Neural cell (in vitro differentiated cells): ENCODE results near the gene OBP2A. TPM values are rescaled to one million over a fixed set of nuclear protein-coding genes. Genes with fewer than 3 reads are reported as not detected.
"Not testable (repeated sequence)": the region's sequence is repeated elsewhere in the genome, so short reads cannot be mapped to it uniquely, and the experiment has no call there.

Experiments
- H2AFZ ChIP-seq: fragments of 200-600, 300-800 bp; sonication (generic), shearing (Covaris generic); 2 replicates; pipeline ENCODE4 v1.6.0; 2014; ENCODE audit warnings: low read depth, mild to moderate bottlenecking, antibody characterized with exemption, low read length, moderate library complexity
- H3F3A ChIP-seq: fragments of 200-600 bp; shearing (Covaris generic); 2 replicates; pipeline ENCODE4 v1.6.1; 2016; ENCODE audit warnings: mild to moderate bottlenecking, moderate library complexity, mixed read lengths, antibody characterized with exemption, low read length; ENCODE audit not compliant: insufficient read depth, poor library complexity, severe bottlenecking
- H3K27ac ChIP-seq: fragments of 200-600, 300-800 bp; sonication (generic), shearing (Covaris generic); 2 replicates; pipeline ENCODE4 v1.5.1; 2014; ENCODE audit warnings: mild to moderate bottlenecking, low read length, moderate library complexity
- H3K27me3 ChIP-seq: fragments of 300-800, 200-600 bp; sonication (generic), shearing (Covaris generic); 2 replicates; pipeline ENCODE4 v1.6.0; 2014; ENCODE audit warnings: mild to moderate bottlenecking, low read depth, low read length, moderate library complexity; ENCODE audit not compliant: insufficient read depth
- H3K36me3 ChIP-seq: fragments of 300-800, 200-600 bp; sonication (generic), shearing (Covaris generic); 2 replicates; pipeline ENCODE4 v1.5.1; 2014; ENCODE audit warnings: mild to moderate bottlenecking, antibody characterized with exemption, low read length, moderate library complexity; ENCODE audit not compliant: insufficient read depth
- H3K4me2 ChIP-seq: fragments of 300-800, 200-600 bp; sonication (generic), shearing (Covaris generic); 2 replicates; pipeline ENCODE4 v1.6.0; 2014; ENCODE audit warnings: mild to moderate bottlenecking, low read length
- H3K4me3 ChIP-seq: fragments of 300-800, 200-600 bp; sonication (generic), shearing (Covaris generic); 2 replicates; pipeline ENCODE4 v1.5.1; 2014; ENCODE audit warnings: mild to moderate bottlenecking, low read length, moderate library complexity
- H3K79me2 ChIP-seq: fragments of 200-600 bp; shearing (Covaris generic); replicated peaks from 2 replicates; pipeline ENCODE4 v1.6.0; 2014; ENCODE audit warnings: mild to moderate bottlenecking, low read length, moderate library complexity; ENCODE audit not compliant: insufficient read depth
- H3K9ac ChIP-seq: fragments of 300-800, 200-600 bp; sonication (generic), shearing (Covaris generic); 2 replicates; pipeline ENCODE4 v1.6.1; 2016; ENCODE audit warnings: mild to moderate bottlenecking, low read length, mixed read lengths
- H3K9me2 ChIP-seq: fragments of 200-600 bp; shearing (Covaris generic); 2 replicates; pipeline ENCODE4 v1.6.1; 2016; ENCODE audit warnings: mild to moderate bottlenecking, low read length, mixed read lengths; ENCODE audit not compliant: insufficient read depth
- H3K9me3 ChIP-seq: fragments of 200-600, 300-800 bp; sonication (generic), shearing (Covaris generic); 2 replicates; pipeline ENCODE4 v1.6.1; 2016; ENCODE audit warnings: mild to moderate bottlenecking, mixed run types, low read length, moderate library complexity, mixed read lengths
- H4K20me1 ChIP-seq: fragments of 200-600 bp; shearing (Covaris generic); 2 replicates; pipeline ENCODE4 v1.6.1; 2016; ENCODE audit warnings: mild to moderate bottlenecking, mixed run types; ENCODE audit not compliant: insufficient read depth
- EP300 ChIP-seq: fragments of 450-650 bp; conservative IDR thresholded peaks from 2 replicates; pipeline ENCODE4 v1.6.1; 2014; ENCODE audit warnings: antibody characterized with exemption, mild to moderate bottlenecking, moderate library complexity; ENCODE audit not compliant: poor library complexity, severe bottlenecking
- EZH2 ChIP-seq: fragments of 200-600, 300-800 bp; shearing (Covaris generic), sonication (generic); IDR thresholded peaks from 2 replicates; pipeline ENCODE4 v1.6.1; 2014; ENCODE audit warnings: antibody characterized with exemption, low read length, borderline replicate concordance, mild to moderate bottlenecking; ENCODE audit not compliant: insufficient read depth, poor library complexity, severe bottlenecking
- MXI1 ChIP-seq: fragments of 450-650 bp; conservative IDR thresholded peaks from 2 replicates; pipeline ENCODE4 v1.6.1; 2014; ENCODE audit warnings: antibody characterized with exemption, mild to moderate bottlenecking; ENCODE audit not compliant: poor library complexity, severe bottlenecking
- POLR2AphosphoS5 ChIP-seq: IDR thresholded peaks from 2 replicates; pipeline ENCODE4 v1.6.1; 2012
- RAD21 ChIP-seq: fragments of 450-650 bp; conservative IDR thresholded peaks from 2 replicates; pipeline ENCODE4 v1.6.1; 2014; ENCODE audit warnings: antibody characterized with exemption, mild to moderate bottlenecking, moderate library complexity
- SMC3 ChIP-seq: fragments of 450-650 bp; conservative IDR thresholded peaks from 2 replicates; pipeline ENCODE4 v1.6.1; 2014; ENCODE audit warnings: antibody characterized with exemption, mild to moderate bottlenecking, moderate library complexity; ENCODE audit not compliant: poor library complexity
- TAF1 ChIP-seq: IDR thresholded peaks from 2 replicates; pipeline ENCODE4 v1.6.1; 2012; ENCODE audit warnings: low read depth
- polyA plus RNA-seq: library from polyadenylated mRNA; depleted of rRNA; stranded (reverse); fragments of >200 nt; gene quantifications from 2 replicates; pipeline ENCODE4 v1.2.3, GENCODE V29; 2014
- TF ChIP-seq, protein P1 (sequence below): fragments of 450-650 bp; IDR thresholded peaks from 2 replicates; pipeline ENCODE4 v1.5.1; 2014; ENCODE audit warnings: antibody characterized with exemption, mild to moderate bottlenecking, moderate library complexity; ENCODE audit not compliant: poor library complexity, severe bottlenecking
- TF ChIP-seq, protein P2 (sequence below): IDR thresholded peaks from 2 replicates; pipeline ENCODE4 v1.6.1; 2012; ENCODE audit warnings: borderline replicate concordance

OBP2A gene
- polyA plus RNA-seq, 1 donor from 2014 or later = not detected

GRCh38 chr9:135526089-135526729 lies 19.7 kb upstream of the OBP2A start:
- no peaks in the 10 kb centered on the region for H3K9me3 ChIP-seq
- H2AFZ ChIP-seq = no peak overlapping the region
- H3K27me3 ChIP-seq = no peaks in the 10 kb centered on the region
- H4K20me1 ChIP-seq = no peaks in the 10 kb centered on the region
- H3F3A ChIP-seq = no peaks in the 10 kb centered on the region
- H3K4me3 ChIP-seq = no peak overlapping the region
- no peaks in the 10 kb centered on the region for H3K79me2 ChIP-seq
- no peak overlapping the region for H3K4me2 ChIP-seq
- TF ChIP-seq EP300 (no peak), RAD21 (no peak), EZH2 (no peak), TAF1 (no peak), SMC3 (no peak), POLR2AphosphoS5 (no peak), MXI1 (no peak)
- TF ChIP-seq, protein P1, sequence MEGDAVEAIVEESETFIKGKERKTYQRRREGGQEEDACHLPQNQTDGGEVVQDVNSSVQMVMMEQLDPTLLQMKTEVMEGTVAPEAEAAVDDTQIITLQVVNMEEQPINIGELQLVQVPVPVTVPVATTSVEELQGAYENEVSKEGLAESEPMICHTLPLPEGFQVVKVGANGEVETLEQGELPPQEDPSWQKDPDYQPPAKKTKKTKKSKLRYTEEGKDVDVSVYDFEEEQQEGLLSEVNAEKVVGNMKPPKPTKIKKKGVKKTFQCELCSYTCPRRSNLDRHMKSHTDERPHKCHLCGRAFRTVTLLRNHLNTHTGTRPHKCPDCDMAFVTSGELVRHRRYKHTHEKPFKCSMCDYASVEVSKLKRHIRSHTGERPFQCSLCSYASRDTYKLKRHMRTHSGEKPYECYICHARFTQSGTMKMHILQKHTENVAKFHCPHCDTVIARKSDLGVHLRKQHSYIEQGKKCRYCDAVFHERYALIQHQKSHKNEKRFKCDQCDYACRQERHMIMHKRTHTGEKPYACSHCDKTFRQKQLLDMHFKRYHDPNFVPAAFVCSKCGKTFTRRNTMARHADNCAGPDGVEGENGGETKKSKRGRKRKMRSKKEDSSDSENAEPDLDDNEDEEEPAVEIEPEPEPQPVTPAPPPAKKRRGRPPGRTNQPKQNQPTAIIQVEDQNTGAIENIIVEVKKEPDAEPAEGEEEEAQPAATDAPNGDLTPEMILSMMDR = no peak
- TF ChIP-seq, protein P2, sequence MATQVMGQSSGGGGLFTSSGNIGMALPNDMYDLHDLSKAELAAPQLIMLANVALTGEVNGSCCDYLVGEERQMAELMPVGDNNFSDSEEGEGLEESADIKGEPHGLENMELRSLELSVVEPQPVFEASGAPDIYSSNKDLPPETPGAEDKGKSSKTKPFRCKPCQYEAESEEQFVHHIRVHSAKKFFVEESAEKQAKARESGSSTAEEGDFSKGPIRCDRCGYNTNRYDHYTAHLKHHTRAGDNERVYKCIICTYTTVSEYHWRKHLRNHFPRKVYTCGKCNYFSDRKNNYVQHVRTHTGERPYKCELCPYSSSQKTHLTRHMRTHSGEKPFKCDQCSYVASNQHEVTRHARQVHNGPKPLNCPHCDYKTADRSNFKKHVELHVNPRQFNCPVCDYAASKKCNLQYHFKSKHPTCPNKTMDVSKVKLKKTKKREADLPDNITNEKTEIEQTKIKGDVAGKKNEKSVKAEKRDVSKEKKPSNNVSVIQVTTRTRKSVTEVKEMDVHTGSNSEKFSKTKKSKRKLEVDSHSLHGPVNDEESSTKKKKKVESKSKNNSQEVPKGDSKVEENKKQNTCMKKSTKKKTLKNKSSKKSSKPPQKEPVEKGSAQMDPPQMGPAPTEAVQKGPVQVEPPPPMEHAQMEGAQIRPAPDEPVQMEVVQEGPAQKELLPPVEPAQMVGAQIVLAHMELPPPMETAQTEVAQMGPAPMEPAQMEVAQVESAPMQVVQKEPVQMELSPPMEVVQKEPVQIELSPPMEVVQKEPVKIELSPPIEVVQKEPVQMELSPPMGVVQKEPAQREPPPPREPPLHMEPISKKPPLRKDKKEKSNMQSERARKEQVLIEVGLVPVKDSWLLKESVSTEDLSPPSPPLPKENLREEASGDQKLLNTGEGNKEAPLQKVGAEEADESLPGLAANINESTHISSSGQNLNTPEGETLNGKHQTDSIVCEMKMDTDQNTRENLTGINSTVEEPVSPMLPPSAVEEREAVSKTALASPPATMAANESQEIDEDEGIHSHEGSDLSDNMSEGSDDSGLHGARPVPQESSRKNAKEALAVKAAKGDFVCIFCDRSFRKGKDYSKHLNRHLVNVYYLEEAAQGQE = no peak
- H3K9me2 ChIP-seq = no peaks in the 10 kb centered on the region
- no peaks in the 10 kb centered on the region for H3K36me3 ChIP-seq
- no peak overlapping the region for H3K27ac ChIP-seq
- no peak overlapping the region for H3K9ac ChIP-seq

- Histone ChIP-seq H3K27me3 (no peaks in the 10 kb centered on the region), H3K27ac (no peak overlapping the region), H3K9me2 (no peaks in the 10 kb centered on the region), H3K36me3 (no peaks in the 10 kb centered on the region), H3K79me2 (no peaks in the 10 kb centered on the region), H3K9me3 (no peaks in the 10 kb centered on the region), H3K9ac (no peak overlapping the region), H2AFZ (no peak overlapping the region), H4K20me1 (no peaks in the 10 kb centered on the region), H3F3A (no peaks in the 10 kb centered on the region), H3K4me2 (no peak overlapping the region), H3K4me3 (no peak overlapping the region)
- TF ChIP-seq, protein P1 = no peak
- TF ChIP-seq, protein P2 = no peak
- TF ChIP-seq MXI1 (no peak), RAD21 (no peak), SMC3 (no peak), EP300 (no peak), EZH2 (no peak), TAF1 (no peak), POLR2AphosphoS5 (no peak)
Measured at GRCh38 chr9:135526730-135527571, 19.0 kb upstream of the OBP2A start.

DNA sequence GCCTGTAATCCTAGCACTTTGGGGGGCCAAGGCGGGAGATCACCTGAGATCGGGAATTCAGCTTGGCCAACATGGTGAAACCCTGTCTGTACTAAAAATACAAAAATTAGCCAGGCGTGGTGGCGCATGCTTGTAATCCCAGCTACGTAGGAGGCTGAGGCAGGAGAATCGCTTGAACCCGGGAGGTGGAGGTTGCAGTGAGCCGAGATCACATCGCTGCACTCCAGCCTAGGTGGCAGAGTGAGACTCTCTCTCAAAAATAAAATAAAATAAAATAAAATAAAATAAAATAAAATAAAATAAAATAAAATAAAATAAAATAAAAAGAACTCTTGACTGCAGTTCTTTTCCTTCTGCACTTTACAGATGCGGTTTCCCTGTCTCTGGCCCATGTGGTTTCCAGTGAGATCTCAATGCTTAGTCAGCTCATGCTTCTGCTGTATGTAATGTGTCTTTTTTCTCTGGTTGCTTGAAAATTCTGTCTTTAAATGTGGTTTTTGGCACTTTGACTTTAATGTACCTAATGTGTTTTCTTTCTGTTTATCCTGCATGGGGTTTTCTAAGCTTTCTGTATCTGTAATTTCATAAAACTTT lies 17.0 kb upstream of the OBP2A start:
- not testable (repeated sequence) for H3K4me3 ChIP-seq, H2AFZ ChIP-seq, H3K9ac ChIP-seq, H3K79me2 ChIP-seq, H3K4me2 ChIP-seq, H3K27ac ChIP-seq, H3F3A ChIP-seq, H3K9me3 ChIP-seq, H3K9me2 ChIP-seq, H3K27me3 ChIP-seq, H3K36me3 ChIP-seq, H4K20me1 ChIP-seq
